GM19372 (cell line): ENCODE data around the gene ARRDC5.
"Not testable (repeated sequence)": the region's sequence is repeated elsewhere in the genome, so short reads cannot be mapped to it uniquely, and the experiment has no call there.

ENCODE experiments used
- ATAC-seq: cut with Tn5 transposase; IDR thresholded peaks from one replicate; pipeline ENCODE4 v1.9.1; 2021; ENCODE audit warnings: mild to moderate bottlenecking, low read depth, moderate library complexity; ENCODE audit not compliant: unreplicated experiment

Gene ARRDC5

DNA sequence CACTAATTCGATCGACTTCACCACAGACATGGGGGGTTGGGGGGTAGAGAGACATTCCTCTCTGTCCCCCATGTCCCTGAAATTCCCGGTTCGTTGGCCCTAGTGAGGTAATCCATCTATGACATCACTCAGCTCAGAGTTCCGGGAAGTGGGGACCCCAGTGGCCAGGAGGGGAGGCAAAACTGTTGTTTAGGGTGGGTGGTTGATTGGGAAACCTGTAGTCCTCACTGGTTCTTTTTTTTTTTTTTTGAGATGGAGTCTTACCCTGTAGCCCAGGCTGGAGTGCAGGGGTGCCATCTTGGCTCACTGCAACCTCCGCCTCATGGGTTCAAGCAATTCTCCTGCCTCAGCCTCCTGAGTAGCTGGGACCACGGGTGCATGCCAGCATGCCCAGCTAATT, at the start of gene ARRDC5:
ARRDC5 (minus strand) TSS at position 101 of the 400 bp plus-strand sequence; CDS start at position 30, 71 bp downstream.
- ATAC-seq: no peak

DNA sequence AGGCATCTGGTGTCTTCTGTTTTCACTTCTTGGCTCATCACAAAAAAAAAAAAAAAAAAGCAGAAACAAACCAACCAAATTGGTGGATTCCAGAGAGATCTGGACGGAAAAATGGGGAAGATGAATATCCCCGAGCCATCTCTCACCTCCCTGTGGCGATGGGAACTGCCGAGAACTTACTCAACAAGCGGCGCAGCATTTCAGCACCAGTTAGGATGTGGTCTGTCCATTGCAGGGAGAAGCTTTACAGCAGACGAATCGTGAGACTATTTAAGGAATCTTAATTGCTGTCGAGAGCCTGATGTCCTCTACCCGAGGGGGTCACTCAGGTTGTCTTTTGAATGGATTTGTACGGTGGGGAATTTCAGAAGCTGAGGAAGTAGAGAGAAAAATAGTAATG, 49.0 kb upstream of the ARRDC5 start:
- no peak for ATAC-seq

- not testable (repeated sequence) for ATAC-seq
Observed at GRCh38 chr19:4950650-4951049, 48.0 kb upstream of the ARRDC5 start.

DNA sequence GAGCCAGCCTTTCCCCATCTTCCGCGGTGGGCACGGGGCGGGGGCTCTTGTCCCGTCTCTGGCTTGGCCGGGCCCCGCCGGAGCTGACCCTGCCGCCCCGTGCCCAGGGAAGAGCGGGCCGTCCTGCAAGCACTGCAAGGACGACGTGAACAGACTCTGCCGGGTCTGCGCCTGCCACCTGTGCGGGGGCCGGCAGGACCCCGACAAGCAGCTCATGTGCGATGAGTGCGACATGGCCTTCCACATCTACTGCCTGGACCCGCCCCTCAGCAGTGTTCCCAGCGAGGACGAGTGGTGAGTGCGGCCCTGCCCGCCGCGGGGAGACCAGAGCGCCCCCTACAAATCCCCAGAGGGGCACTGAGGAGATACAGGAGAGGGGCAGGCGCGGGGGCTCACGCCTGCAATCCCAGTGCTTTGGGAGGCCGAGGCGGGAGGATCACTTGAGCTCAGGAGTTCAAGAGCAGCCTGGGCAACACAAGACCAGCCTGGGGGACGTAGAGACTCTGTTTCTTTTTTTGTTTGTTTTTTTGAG, 39.0 kb upstream of the ARRDC5 start:
- ATAC-seq: not testable (repeated sequence)

DNA sequence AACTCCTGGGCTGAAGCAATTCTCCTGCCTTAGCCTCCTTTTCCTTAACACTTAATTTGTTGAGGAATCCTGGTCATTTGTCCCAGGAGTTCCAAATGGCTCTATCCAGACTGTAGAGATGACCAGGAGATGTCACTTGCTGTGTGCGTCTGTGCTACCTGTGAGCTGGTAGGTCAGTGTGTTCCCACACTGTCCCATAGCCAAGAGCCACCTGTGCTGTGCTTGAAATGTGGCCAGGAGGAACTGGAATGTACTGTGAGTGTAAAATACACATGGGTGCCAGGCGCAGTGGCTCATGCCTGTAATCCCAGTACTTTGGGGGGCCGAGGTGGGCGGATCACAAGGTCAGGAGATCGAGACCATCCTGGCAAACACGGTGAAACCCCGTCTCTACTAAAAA, 36.8 kb upstream of the ARRDC5 start:
- ATAC-seq: no peak

GRCh38 chr19:4938461-4938860, 35.8 kb upstream of the ARRDC5 start:
- ATAC-seq: not testable (repeated sequence)

DNA sequence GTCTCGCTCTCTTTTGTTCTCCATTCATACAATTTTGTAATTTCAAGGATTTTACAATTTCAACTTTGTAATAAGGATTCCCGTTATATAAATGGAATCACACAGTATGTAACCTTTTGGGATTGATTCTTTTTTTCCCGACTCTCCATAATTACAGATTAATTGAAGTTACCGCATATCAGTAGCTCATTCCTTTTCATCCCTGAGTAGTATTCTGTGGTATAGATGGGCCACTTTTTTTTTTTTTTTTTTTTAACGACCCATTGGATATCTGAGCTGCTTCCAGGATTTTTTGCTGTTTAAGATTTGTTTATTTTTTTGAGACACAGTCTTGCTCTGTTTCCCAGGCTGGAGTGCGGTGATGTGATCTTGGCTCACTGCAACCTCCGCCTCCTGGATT, 34.4 kb upstream of the ARRDC5 start:
- no peak for ATAC-seq

GRCh38 chr19:4935444-4935843, 32.7 kb upstream of the ARRDC5 start:
- no peak for ATAC-seq

DNA sequence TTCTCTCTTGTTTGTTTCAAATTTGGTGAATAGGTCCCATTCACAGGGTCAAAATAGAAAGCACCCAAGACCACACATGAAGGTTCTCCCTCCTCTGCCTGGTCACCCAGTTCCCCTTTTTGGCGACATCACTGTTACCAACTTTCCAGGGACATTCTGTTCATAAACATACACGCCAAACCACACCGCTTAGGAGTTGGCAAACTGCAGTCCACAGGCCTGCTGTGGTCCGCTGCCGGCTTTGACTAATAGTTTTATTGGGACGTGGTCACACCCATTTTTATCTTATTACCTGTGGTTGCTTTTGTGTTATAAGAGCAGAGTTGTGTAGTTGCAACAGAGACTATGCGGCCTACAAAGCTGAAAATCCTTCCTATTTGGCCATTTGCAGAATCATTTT, 30.8 kb upstream of the ARRDC5 start:
- no peak for ATAC-seq

DNA sequence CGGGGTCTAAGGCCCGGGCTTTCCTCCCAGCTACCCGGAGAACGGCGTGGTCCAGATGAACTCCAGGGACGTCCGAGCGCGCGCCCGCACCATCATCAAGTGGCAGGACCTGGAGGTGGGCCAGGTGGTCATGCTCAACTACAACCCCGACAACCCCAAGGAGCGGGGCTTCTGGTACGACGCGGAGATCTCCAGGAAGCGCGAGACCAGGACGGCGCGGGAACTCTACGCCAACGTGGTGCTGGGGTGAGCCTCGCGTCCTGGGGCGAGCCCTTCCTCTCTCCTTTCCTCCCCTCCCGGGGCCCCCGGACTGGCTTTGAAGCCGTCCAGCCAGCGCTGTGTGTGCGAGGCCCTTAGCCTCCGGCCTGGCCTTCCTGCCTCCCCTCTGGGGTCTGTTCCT, 30.0 kb upstream of the ARRDC5 start:
- ATAC-seq: no peak

DNA sequence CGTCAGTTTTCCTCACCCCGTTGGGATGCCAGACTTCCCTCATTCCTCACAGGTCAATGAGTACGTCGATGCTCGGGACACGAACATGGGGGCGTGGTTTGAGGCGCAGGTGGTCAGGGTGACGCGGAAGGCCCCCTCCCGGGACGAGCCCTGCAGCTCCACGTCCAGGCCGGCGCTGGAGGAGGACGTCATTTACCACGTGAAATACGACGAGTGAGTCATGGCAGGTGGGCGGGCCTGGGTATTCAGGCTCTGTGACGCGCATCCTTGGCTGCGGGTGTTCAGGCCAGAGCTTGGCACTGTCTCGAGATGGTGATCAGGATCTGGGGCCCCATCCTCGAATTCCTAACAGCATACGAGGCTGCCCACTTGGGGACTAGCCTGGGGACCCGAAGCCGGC, 28.0 kb upstream of the ARRDC5 start:
- no peak for ATAC-seq

- ATAC-seq: no peak
Observed at GRCh38 chr19:4929186-4929585, 26.5 kb upstream of the ARRDC5 start.

- no peak for ATAC-seq
Observed at GRCh38 chr19:4923276-4923747, 20.6 kb upstream of the ARRDC5 start.

DNA sequence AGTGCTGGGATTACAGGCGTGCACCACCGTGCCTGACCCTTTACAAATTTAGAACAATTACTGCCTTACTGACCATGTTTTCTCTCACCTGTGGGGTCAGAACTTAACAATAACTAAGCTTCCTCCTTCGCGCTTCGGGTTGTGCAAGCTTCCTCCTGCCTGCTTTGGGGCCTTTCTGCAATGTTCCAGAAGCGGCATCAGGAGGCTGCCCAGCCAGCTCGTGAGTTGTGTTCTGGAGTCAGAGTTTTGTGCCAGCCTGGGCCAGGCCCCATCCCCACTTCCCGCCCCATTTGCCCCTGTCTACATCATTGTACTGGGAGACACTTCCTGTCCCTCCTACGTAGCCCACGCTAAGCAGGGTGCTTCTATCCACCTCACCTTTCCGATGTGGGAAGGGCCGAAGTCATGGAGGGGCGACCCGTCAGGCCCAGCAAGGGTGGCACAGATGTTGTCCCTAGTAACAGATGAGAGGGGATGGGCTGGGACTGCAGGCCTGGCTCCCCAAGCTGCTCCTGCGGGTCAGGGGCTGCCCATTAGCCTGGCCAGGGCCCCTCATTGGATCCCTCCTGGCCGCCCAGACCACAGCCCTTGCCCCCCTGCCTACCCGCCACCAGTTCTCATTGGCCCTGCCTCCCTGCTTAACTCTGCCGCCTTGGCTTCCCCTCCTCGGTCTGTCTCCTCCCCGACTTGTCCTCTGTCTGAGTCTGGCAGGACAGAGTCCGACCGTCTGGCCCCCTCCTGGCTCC, 20.0 kb upstream of the ARRDC5 start:
- no peak for ATAC-seq

DNA sequence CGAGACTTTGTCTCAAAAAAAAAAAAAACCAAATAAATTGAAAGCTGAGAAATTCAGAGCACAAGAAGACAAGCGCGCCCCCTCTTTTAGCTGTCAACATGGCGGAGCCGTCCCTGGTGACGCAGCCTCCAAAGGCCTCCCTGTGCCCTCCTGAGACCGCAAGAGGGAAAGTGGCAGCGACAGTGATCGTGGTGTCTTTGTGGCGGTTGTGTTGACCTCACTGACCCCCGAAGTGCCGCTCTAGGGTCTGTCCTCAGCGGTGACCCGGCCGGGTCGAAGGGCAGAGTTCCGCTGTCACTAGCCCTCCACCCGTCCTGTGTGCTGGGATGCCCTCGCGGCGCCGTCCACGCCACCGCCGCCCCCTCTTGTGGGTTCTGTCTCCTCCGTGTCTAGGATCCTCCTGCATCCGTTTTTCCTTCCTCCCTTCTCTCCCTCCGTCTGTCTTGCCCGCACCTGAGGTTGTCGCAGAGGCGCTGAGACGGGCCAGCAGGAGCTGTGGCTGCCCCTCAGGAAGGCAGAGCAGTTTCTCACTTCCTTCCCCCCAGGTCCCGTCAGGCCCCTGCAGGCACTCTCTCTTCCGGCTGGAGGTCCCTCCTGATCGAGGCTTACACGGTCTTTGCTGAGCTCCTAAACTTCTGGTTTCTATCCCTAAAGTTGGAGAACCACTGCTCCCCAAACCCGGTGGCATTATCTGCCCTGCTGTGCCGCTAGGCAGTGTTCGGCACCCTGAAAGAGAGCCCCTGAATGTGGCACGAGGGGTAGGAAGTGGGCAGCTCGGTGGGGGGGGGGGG, 13.8 kb upstream of the ARRDC5 start:
- no peak for ATAC-seq

DNA sequence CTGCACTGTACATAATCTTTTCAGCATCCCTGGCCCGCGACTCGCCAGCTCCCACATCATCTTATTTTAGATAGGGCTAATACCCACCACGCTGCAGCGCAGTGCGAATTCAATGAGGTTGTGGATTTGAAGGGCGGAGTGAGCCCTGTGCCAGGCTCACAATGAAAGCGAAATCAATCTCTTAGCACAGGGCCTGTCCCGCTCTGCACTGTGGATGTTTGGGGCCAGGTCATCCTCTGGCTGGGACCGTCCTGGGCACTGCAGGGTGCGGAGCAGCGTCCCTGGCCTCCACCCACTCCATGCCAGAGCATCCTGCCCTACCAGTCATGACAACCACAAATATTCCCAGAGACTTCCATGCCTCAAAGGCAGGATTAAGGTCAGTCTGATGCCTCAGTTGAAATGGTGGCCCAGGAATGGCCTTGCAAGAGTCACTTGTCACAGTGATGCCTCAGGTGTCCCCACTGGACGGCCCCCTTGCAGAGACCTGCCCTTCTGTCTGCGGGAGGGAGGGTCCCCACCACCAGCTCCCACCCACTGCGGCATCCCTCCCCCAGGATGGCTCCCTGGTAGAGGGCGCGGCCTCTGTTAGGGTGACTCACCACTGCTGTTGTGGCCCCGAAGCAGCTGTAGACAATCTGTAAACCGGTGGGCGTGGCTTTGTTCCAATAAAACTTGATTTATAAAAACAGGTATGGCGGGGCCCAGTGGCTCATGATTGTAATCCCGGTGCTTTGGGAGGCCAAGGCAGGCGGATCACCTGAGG, 12.2 kb upstream of the ARRDC5 start:
- ATAC-seq: no peak

DNA sequence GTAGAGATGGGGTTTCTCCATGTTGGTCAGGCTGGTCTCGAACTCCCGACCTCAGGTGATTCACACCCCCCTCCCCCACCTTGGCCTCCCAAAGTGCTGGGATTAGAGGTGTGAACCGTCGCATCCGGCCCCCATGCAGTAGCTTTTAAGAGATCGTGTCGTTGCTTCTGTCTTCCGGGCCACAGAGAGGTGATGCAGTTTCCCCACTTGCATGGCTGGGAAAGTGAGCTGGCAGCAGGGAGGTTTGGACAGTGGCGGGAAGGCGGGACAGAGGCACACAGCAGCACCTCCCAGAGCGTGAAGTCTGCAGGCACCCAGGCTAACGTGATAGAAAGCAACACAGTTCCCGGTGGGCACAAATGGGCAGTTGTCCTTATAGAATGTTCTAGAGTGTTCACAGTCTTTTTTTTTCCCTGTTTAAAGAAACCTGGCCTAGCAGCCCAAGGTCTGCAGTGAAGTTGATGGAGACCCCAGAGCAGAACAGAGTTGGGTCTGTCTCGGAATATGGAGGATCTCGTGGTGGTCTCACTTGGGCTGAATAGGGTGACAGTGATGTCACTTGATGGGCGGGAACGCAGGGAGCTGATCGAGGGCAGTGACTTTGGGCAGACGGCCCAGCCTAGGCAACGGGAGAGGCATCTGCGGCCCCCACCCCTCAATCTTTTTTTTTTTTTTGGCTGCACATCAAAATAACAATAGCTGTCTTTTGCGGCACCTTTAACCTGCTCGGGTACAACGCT, 11.5 kb upstream of the ARRDC5 start:
- ATAC-seq: no peak

DNA sequence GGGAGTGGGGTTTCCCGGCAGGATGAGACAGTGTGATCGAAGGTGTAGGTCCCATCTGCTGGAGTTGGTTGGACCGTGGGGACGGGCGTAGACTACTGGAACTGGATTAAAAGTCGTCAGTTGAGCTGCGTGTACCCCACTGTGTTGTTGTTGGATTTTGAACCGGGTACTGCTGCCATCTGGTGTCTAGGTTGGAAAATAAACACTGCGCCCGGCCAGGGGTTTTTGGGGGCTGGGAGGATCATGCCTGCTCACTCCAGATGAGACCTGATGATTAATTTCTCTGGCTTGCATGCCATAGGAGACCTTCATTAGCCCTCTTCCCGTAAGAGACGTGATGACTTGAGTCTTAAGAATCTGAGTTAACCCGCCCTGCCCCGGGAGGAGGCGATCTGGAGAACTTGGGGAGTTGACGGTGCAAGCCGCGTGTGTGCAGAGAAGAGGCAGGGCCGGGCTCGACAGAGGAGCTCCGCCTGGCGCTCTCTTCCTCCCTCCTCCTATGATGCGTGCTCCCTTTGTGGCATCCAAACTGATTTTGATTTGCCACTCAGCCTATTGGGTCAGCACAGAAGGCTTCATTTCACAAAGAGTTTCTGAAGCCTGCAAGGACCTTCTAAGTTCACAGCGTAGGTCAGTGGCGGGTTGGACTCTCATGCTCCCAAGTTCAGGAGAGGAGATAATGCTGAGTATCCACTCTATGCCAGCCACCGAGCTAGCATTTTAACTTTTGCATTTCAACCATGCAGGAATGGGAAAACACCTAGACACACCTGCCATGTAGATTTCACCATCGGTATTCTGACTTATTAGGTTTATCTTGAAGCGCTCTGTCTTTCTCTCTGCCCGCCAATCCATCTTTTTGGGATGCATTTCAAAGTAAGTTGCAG, 9.3 kb upstream of the ARRDC5 start:
- no peak for ATAC-seq

- ATAC-seq: no peak
Observed at GRCh38 chr19:4911314-4911713, 8.6 kb upstream of the ARRDC5 start.
